Prostate gland (tissue), 2 donors: Measurements from ENCODE around the gene TSPAN2.

Experiments
- CTCF ChIP-seq, 4 experiments: fragments of 200-600 bp in 2 of 4; fragments of 450-650 bp in 2 of 4; sonication (generic) in 2 of 4; IDR thresholded peaks; 1 replicate in 3 of 4; 2 replicates in 1 of 4; pipeline ENCODE4 v1.5.1; 2016 to 2019; ENCODE audit warnings: antibody characterized with exemption in 4 of 4, mild to moderate bottlenecking in 2 of 4, moderate library complexity in 2 of 4
- POLR2AphosphoS5 ChIP-seq: sonication (generic); formaldehyde crosslinking; IDR thresholded peaks from one replicate; pipeline ENCODE4 v1.6.1; 2017; ENCODE audit warnings: antibody characterized with exemption

GRCh38 chr1:115091572-115091971, 2.3 kb upstream of the TSPAN2 start:
- TF ChIP-seq POLR2AphosphoS5 = no peak
- TF ChIP-seq CTCF (IDR thresholded peaks at IDR 0.05) = no peak
